GM19099 (cell line): Measurements from ENCODE around the gene ZNF488.

Source experiments
- POLR2A ChIP-seq: IDR thresholded peaks from 3 replicates; pipeline ENCODE4 v1.6.1; 2011; ENCODE audit warnings: low read depth; ENCODE audit not compliant: insufficient read length; ENCODE audit errors: extremely low read depth

Gene ZNF488

GRCh38 chr10:47376522-47377220 is 7.4 kb downstream of the ZNF488 start:
- TF ChIP-seq POLR2A, result no peak

GRCh38 chr10:47374611-47375536 is 9.2 kb downstream of the ZNF488 start:
- TF ChIP-seq POLR2A, result no peak

- no peak for TF ChIP-seq POLR2A
These were observed 11.4 kb downstream of the ZNF488 start for GRCh38 chr10:47372726-47373125.

- no peak for TF ChIP-seq POLR2A
These were observed 12.2 kb downstream of the ZNF488 start for GRCh38 chr10:47371629-47372485.

- TF ChIP-seq POLR2A, result no peak
These were observed 13.2 kb downstream of the ZNF488 start for GRCh38 chr10:47370878-47371277.

- no peak for TF ChIP-seq POLR2A
These were observed 13.9 kb downstream of the ZNF488 start for GRCh38 chr10:47370015-47370767.

GRCh38 chr10:47369251-47369894 is 14.7 kb downstream of the ZNF488 start:
- TF ChIP-seq POLR2A, result no peak

- no peak for TF ChIP-seq POLR2A
These were observed 15.5 kb downstream of the ZNF488 start for GRCh38 chr10:47368431-47369180.

- TF ChIP-seq POLR2A, result no peak
These were observed 16.4 kb downstream of the ZNF488 start for GRCh38 chr10:47367646-47368045.

- no peak for TF ChIP-seq POLR2A
These were observed 17.2 kb downstream of the ZNF488 start for GRCh38 chr10:47366731-47367460.

GRCh38 chr10:47366181-47366631 is 17.9 kb downstream of the ZNF488 start:
- no peak for TF ChIP-seq POLR2A

- TF ChIP-seq POLR2A, result no peak
These were observed 18.5 kb downstream of the ZNF488 start for GRCh38 chr10:47365431-47366180.
